KMS-11 (cell line): Measurements from ENCODE around the gene ZRANB1.
A peak's percentile ranks its signal among the peaks of the same experiment; 100 is the strongest.

Source experiments
- H2AFZ ChIP-seq: fragments of 200-600 bp; sonication (generic); 2 replicates; pipeline ENCODE4 v1.6.1; 2016; ENCODE audit warnings: antibody characterized with exemption, mixed run types, low read depth
- H3K27ac ChIP-seq: fragments of 200-600 bp; sonication (generic); 2 replicates; pipeline ENCODE4 v1.6.1; 2016; ENCODE audit warnings: mild to moderate bottlenecking, mixed run types
- H3K27me3 ChIP-seq: fragments of 200-600 bp; sonication (generic); 2 replicates; pipeline ENCODE4 v1.6.1; 2017; ENCODE audit warnings: mild to moderate bottlenecking, low read depth, mixed run types, moderate library complexity; ENCODE audit not compliant: insufficient read depth
- H3K36me3 ChIP-seq: fragments of 200-600 bp; sonication (generic); 2 replicates; pipeline ENCODE4 v1.6.1; 2017; ENCODE audit warnings: mild to moderate bottlenecking, mixed run types; ENCODE audit not compliant: insufficient read depth
- H3K4me1 ChIP-seq: fragments of 200-600 bp; sonication (generic); 2 replicates; pipeline ENCODE4 v1.6.1; 2016; ENCODE audit warnings: mild to moderate bottlenecking, low read depth, mixed run types; ENCODE audit not compliant: poor library complexity, severe bottlenecking
- H3K4me2 ChIP-seq: fragments of 200-600 bp; sonication (generic); 2 replicates; pipeline ENCODE4 v1.7.0; 2016; ENCODE audit warnings: mild to moderate bottlenecking, mixed run types
- H3K4me3 ChIP-seq: fragments of 200-600 bp; sonication (generic); IDR thresholded peaks from 2 replicates; pipeline ENCODE4 v1.6.1; 2017; ENCODE audit warnings: low read depth, low read length, mixed read lengths; ENCODE audit not compliant: insufficient read depth
- H3K79me2 ChIP-seq: fragments of 200-600 bp; sonication (generic); 2 replicates; pipeline ENCODE4 v1.6.1; 2016; ENCODE audit warnings: low read depth, mixed run types; ENCODE audit not compliant: insufficient read depth
- H3K9ac ChIP-seq: fragments of 200-600 bp; sonication (generic); 2 replicates; pipeline ENCODE4 v1.6.1; 2016; ENCODE audit warnings: mild to moderate bottlenecking, mixed run types
- H4K20me1 ChIP-seq: fragments of 200-600 bp; sonication (generic); 2 replicates; pipeline ENCODE4 v1.6.1; 2016; ENCODE audit warnings: mild to moderate bottlenecking, mixed run types; ENCODE audit not compliant: insufficient read depth
- TF ChIP-seq, protein P1 (sequence below): fragments of 200-600 bp; sonication (generic); conservative IDR thresholded peaks from 2 replicates; pipeline ENCODE4 v1.6.1; 2017; ENCODE audit warnings: low read depth, mild to moderate bottlenecking, antibody characterized with exemption, low read length, moderate library complexity, mixed read lengths

Gene ZRANB1

GRCh38 chr10:124971276-124971675 is 29.4 kb downstream of the ZRANB1 start:
- peak overlapping the region; percentile 61 for H3K27ac ChIP-seq
- TF ChIP-seq, protein P1, sequence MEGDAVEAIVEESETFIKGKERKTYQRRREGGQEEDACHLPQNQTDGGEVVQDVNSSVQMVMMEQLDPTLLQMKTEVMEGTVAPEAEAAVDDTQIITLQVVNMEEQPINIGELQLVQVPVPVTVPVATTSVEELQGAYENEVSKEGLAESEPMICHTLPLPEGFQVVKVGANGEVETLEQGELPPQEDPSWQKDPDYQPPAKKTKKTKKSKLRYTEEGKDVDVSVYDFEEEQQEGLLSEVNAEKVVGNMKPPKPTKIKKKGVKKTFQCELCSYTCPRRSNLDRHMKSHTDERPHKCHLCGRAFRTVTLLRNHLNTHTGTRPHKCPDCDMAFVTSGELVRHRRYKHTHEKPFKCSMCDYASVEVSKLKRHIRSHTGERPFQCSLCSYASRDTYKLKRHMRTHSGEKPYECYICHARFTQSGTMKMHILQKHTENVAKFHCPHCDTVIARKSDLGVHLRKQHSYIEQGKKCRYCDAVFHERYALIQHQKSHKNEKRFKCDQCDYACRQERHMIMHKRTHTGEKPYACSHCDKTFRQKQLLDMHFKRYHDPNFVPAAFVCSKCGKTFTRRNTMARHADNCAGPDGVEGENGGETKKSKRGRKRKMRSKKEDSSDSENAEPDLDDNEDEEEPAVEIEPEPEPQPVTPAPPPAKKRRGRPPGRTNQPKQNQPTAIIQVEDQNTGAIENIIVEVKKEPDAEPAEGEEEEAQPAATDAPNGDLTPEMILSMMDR = no peak
- no peak overlapping the region for H3K4me3 ChIP-seq
- H3K4me1 ChIP-seq = peaks cover 66% of the 10 kb centered on the region
- H3K27me3 ChIP-seq = no peaks in the 10 kb centered on the region
- no peaks in the 10 kb centered on the region for H3K36me3 ChIP-seq
- no peak overlapping the region for H2AFZ ChIP-seq
- peak overlapping the region; percentile 9; the same call in 1 of the 2 replicates for H3K9ac ChIP-seq
- H4K20me1 ChIP-seq = no peaks in the 10 kb centered on the region
- peak overlapping the region; percentile 46 for H3K4me2 ChIP-seq
- peaks cover 14% of the 10 kb centered on the region; the same call in 1 of the 2 replicates for H3K79me2 ChIP-seq

GRCh38 chr10:124972637-124973036 is 30.7 kb downstream of the ZRANB1 start:
- Histone ChIP-seq H3K79me2 (peaks cover 9% of the 10 kb centered on the region; the same call in 1 of the 2 replicates), H3K4me3 (no peak overlapping the region), H3K4me1 (peaks cover 80% of the 10 kb centered on the region), H2AFZ (no peak overlapping the region), H3K27ac (no peak overlapping the region), H3K9ac (no peak overlapping the region), H3K4me2 (no peak overlapping the region; the same call in 1 of the 2 replicates), H4K20me1 (no peaks in the 10 kb centered on the region), H3K36me3 (no peaks in the 10 kb centered on the region), H3K27me3 (no peaks in the 10 kb centered on the region)
- TF ChIP-seq, protein P1 = no peak

DNA sequence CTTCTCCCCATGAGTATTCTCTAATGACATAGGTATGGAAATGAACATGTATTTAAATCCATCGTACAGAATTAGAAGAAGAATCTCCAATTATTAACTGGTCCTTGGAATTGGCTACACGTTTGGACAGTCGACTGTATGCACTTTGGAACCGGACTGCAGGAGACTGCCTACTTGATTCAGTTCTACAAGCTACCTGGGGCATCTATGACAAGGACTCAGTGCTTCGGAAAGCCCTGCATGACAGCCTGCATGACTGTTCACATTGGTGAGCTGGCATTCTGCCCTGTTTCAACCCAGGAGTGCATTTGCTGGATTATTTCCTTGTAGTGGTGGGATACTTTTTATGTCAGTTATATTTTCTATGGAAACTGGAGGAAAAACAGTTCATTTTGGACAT is 32.2 kb downstream of the ZRANB1 start:
- Histone ChIP-seq H2AFZ (no peak overlapping the region), H3K4me2 (no peak overlapping the region), H3K9ac (no peak overlapping the region), H3K36me3 (no peaks in the 10 kb centered on the region), H3K79me2 (peaks cover 9% of the 10 kb centered on the region; the same call in 1 of the 2 replicates), H3K4me1 (peaks cover 84% of the 10 kb centered on the region), H4K20me1 (no peaks in the 10 kb centered on the region), H3K4me3 (no peak overlapping the region), H3K27ac (no peak overlapping the region), H3K27me3 (no peaks in the 10 kb centered on the region)
- TF ChIP-seq, protein P1 = no peak

GRCh38 chr10:124975977-124976514 is 34.1 kb downstream of the ZRANB1 start:
- Histone ChIP-seq H3K27me3 (no peaks in the 10 kb centered on the region), H3K4me3 (no peak overlapping the region), H3K79me2 (peaks cover 9% of the 10 kb centered on the region; the same call in 1 of the 2 replicates), H3K4me2 (peak overlapping the region; percentile 19; the same call in 1 of the 2 replicates), H2AFZ (no peak overlapping the region), H3K36me3 (no peaks in the 10 kb centered on the region), H3K4me1 (peaks cover 68% of the 10 kb centered on the region), H3K27ac (peak overlapping the region; percentile 1; the same call in 1 of the 2 replicates), H3K9ac (no peak overlapping the region), H4K20me1 (no peaks in the 10 kb centered on the region)
- TF ChIP-seq, protein P1 = no peak
